Hepatocyte (in vitro differentiated cells): ENCODE results near the gene RABGAP1L. TPM values are rescaled to one million over a fixed set of nuclear protein-coding genes. Genes with fewer than 3 reads are reported as not detected.
A peak's percentile ranks its signal among the peaks of the same experiment; 100 is the strongest.

Experiments used
- DNase-seq: peaks from one replicate; pipeline ENCODE4 v3.0.0-alpha.2; 2016; ENCODE audit warnings: low spot score
- H2AFZ ChIP-seq: fragments of 200-600 bp; sonication (generic); 2 replicates; pipeline ENCODE4 v1.6.0; 2016; ENCODE audit warnings: antibody characterized with exemption, mild to moderate bottlenecking
- H3K27ac ChIP-seq: fragments of 200-600 bp; sonication (generic); 2 replicates; pipeline ENCODE4 v1.5.1; 2016; ENCODE audit warnings: mild to moderate bottlenecking
- H3K27me3 ChIP-seq: fragments of 200-600 bp; sonication (generic); 2 replicates; pipeline ENCODE4 v1.6.1; 2016
- H3K36me3 ChIP-seq: fragments of 200-600 bp; sonication (generic); replicated peaks from 2 replicates; pipeline ENCODE4 v1.5.1; 2016; ENCODE audit warnings: low read depth; ENCODE audit not compliant: insufficient read depth
- H3K4me1 ChIP-seq: fragments of 200-600 bp; sonication (generic); 2 replicates; pipeline ENCODE4 v1.5.1; 2016; ENCODE audit warnings: mild to moderate bottlenecking, moderate library complexity; ENCODE audit not compliant: insufficient read depth
- H3K4me2 ChIP-seq: fragments of 200-600 bp; sonication (generic); 2 replicates; pipeline ENCODE4 v1.6.0; 2016
- H3K4me3 ChIP-seq: fragments of 200-600 bp; sonication (generic); 2 replicates; pipeline ENCODE4 v1.5.1; 2016; ENCODE audit warnings: mild to moderate bottlenecking
- H3K79me2 ChIP-seq: fragments of 200-600 bp; sonication (generic); 2 replicates; pipeline ENCODE4 v1.6.0; 2017; ENCODE audit warnings: mild to moderate bottlenecking
- H3K9me2 ChIP-seq: fragments of 200-600 bp; sonication (generic); replicated peaks from 2 replicates; pipeline ENCODE4 v1.6.0; 2017; ENCODE audit warnings: mild to moderate bottlenecking; ENCODE audit not compliant: insufficient read depth
- H3K9me3 ChIP-seq: fragments of 200-600 bp; sonication (generic); 2 replicates; pipeline ENCODE4 v1.5.1; 2016; ENCODE audit warnings: low read depth, mild to moderate bottlenecking
- H4K20me1 ChIP-seq: fragments of 200-600 bp; sonication (generic); 2 replicates; pipeline ENCODE4 v1.6.0; 2016; ENCODE audit warnings: mild to moderate bottlenecking; ENCODE audit not compliant: insufficient read depth, poor library complexity, severe bottlenecking
- CTCF ChIP-seq: fragments of 200-600 bp; sonication (generic); IDR thresholded peaks from 2 replicates; pipeline ENCODE4 v1.5.1; 2016; ENCODE audit warnings: antibody characterized with exemption, mild to moderate bottlenecking; ENCODE audit not compliant: poor library complexity
- EZH2 ChIP-seq: fragments of 200-600 bp; sonication (generic); IDR thresholded peaks from 2 replicates; pipeline ENCODE4 v1.6.1; 2016; ENCODE audit warnings: antibody characterized with exemption, mild to moderate bottlenecking, borderline replicate concordance
- EZH2phosphoT487 ChIP-seq: fragments of 200-600 bp; sonication (generic); IDR thresholded peaks from one replicate; pipeline ENCODE4 v1.6.1; 2018; ENCODE audit warnings: antibody characterized with exemption, mild to moderate bottlenecking, low read depth, moderate library complexity; ENCODE audit not compliant: unreplicated experiment, severe bottlenecking
- whole genome bisulfite sequencing: methylation state at CpG from one replicate; pipeline ENCODE4 v1.1.6; 2016; ENCODE audit warnings: low lambda C conversion rate; ENCODE audit errors: missing lambda C conversion rate; 5-methylcytosine and 5-hydroxymethylcytosine counted together
- polyA plus RNA-seq: library from polyadenylated mRNA; unstranded; fragments of >200 nt; fragmentation: Nextera tagmentation; extraction: Ambion mirVana; gene quantifications from 2 replicates; pipeline ENCODE4 v1.2.1, GENCODE V29; 2016
- total RNA-seq: library from RNA; depleted of rRNA; stranded (reverse); fragments of >200 nt; gene quantifications from 2 replicates; pipeline ENCODE4 v1.2.3, GENCODE V29; 2014

RABGAP1L gene
- total and polyA plus RNA-seq, 2 experiments from 2014 or later, result 15.0 to 41.8 TPM

- 100% methylated on average over 1 of the region's 1 CpG for WGBS
- H3K79me2 ChIP-seq, result no peaks in the 10 kb centered on the region
- H3K9me3 ChIP-seq, result no peaks in the 10 kb centered on the region
Observed at GRCh38 chr1:174975764-174976163, 816.4 kb downstream of the RABGAP1L start.

GRCh38 chr1:174976436-174977108 lies 817.3 kb downstream of the RABGAP1L start:
- no peak overlapping the region for H3K4me3 ChIP-seq
- H3K4me1 ChIP-seq, result no peaks in the 10 kb centered on the region
- H3K9me2 ChIP-seq, result no peaks in the 10 kb centered on the region
- DNase-seq, result no peak
- H3K27me3 ChIP-seq, result no peaks in the 10 kb centered on the region
- WGBS, result 84% methylated on average over 4 of the region's 4 CpGs
- H3K9me3 ChIP-seq, result no peaks in the 10 kb centered on the region
- no peaks in the 10 kb centered on the region for H3K79me2 ChIP-seq
- H2AFZ ChIP-seq, result no peak overlapping the region
- H3K27ac ChIP-seq, result no peak overlapping the region
- H4K20me1 ChIP-seq, result no peaks in the 10 kb centered on the region
- no peaks in the 10 kb centered on the region for H3K36me3 ChIP-seq
- no peak for TF ChIP-seq CTCF
- TF ChIP-seq EZH2, result no peak
- TF ChIP-seq EZH2phosphoT487, result no peak
- no peak overlapping the region for H3K4me2 ChIP-seq

More at GRCh38 chr1:174975764-174976163, 816.4 kb downstream of the RABGAP1L start:
- Histone ChIP-seq H3K4me1 (no peaks in the 10 kb centered on the region), H3K36me3 (no peaks in the 10 kb centered on the region), H3K27ac (no peak overlapping the region), H3K9me2 (no peaks in the 10 kb centered on the region), H3K27me3 (no peaks in the 10 kb centered on the region), H2AFZ (no peak overlapping the region), H3K4me3 (no peak overlapping the region), H3K4me2 (no peak overlapping the region), H4K20me1 (no peaks in the 10 kb centered on the region)
- DNase-seq, result no peak
- TF ChIP-seq EZH2, result no peak
- no peak for TF ChIP-seq EZH2phosphoT487
- TF ChIP-seq CTCF, result no peak

- H3K9me2 ChIP-seq, result no peaks in the 10 kb centered on the region
- TF ChIP-seq EZH2phosphoT487 (no peak), EZH2 (no peak), CTCF (peak; percentile 65)
- H3K36me3 ChIP-seq, result no peaks in the 10 kb centered on the region
- H3K27ac ChIP-seq, result no peak overlapping the region
- no peaks in the 10 kb centered on the region for H3K4me1 ChIP-seq
- no peaks in the 10 kb centered on the region for H3K27me3 ChIP-seq
- H4K20me1 ChIP-seq, result no peaks in the 10 kb centered on the region
- no peaks in the 10 kb centered on the region for H3K9me3 ChIP-seq
- DNase-seq, result peak; percentile 69
- no peak overlapping the region for H3K4me3 ChIP-seq
- no peaks in the 10 kb centered on the region for H3K79me2 ChIP-seq
- H2AFZ ChIP-seq, result no peak overlapping the region
- H3K4me2 ChIP-seq, result no peak overlapping the region
Observed at GRCh38 chr1:174982971-174983689, 823.8 kb downstream of the RABGAP1L start.
